K562 (cell line): Measurements from ENCODE around the gene GINS3. TPM values are rescaled to one million over a fixed set of nuclear protein-coding genes. Genes with fewer than 3 reads are reported as not detected.
A peak's percentile ranks its signal among the peaks of the same experiment; 100 is the strongest.

Source experiments
- ATF7 ChIP-seq: fragments of 450-650 bp; IDR thresholded peaks from 2 replicates; pipeline ENCODE4 v1.7.1; 2014; ENCODE audit warnings: mild to moderate bottlenecking, moderate library complexity
- CBX1 ChIP-seq: sonication (generic); IDR thresholded peaks from 2 replicates; pipeline ENCODE4 v1.6.1; 2016; ENCODE audit warnings: antibody characterized with exemption, low read depth, mild to moderate bottlenecking
- CHD1 ChIP-seq: fragments of 200-600 bp; sonication (generic); IDR thresholded peaks from one replicate; pipeline ENCODE4 v1.6.1; 2012; ENCODE audit warnings: mild to moderate bottlenecking, moderate library complexity, low read length, inconsistent platforms
- ETV1 ChIP-seq: fragments of 450-650 bp; conservative IDR thresholded peaks from 2 replicates; pipeline ENCODE4 v1.6.1; 2016; ENCODE audit warnings: missing genetic modification characterization, control low read depth, low read depth, missing compliant biosample characterization
- NEUROD1 ChIP-seq: fragments of 150-350 bp; IDR thresholded peaks from 2 replicates; pipeline ENCODE4 v1.6.1; 2014; ENCODE audit warnings: borderline replicate concordance, low read length, low read depth; ENCODE audit not compliant: partially characterized antibody
- NR2F6 ChIP-seq: fragments of 450-650 bp; formaldehyde crosslinking; IDR thresholded peaks from 2 replicates; pipeline ENCODE4 v1.4.0; 2020; ENCODE audit warnings: mild to moderate bottlenecking
- POLR2AphosphoS5 ChIP-seq: IDR thresholded peaks from 2 replicates; pipeline ENCODE4 v1.6.1; 2011; ENCODE audit warnings: mild to moderate bottlenecking, low read depth, low read length, moderate library complexity; ENCODE audit not compliant: control insufficient read depth, insufficient read depth
- WHSC1 ChIP-seq: IDR thresholded peaks from one replicate; pipeline ENCODE4 v1.6.1; 2012; ENCODE audit warnings: low read length, control low read depth, inconsistent platforms
- ZBTB11 ChIP-seq, 3 experiments: fragments of 200-800 bp in 1 of 3; fragments of 250-450 bp in 1 of 3; fragments of 450-650 bp in 1 of 3; sonication (Bioruptor Pico) in 1 of 3; sonication (Bioruptor generic) in 1 of 3; formaldehyde crosslinking in 1 of 3; IDR thresholded peaks; 2 replicates each; pipeline versions ENCODE4 v1.6.1 to v1.8.0; 2016 to 2022; ENCODE audit warnings: mild to moderate bottlenecking in 2 of 3, missing genetic modification characterization in 2 of 3, missing compliant biosample characterization in 1 of 3, moderate library complexity in 1 of 3
- ZBTB9 ChIP-seq: fragments of 450-650 bp; formaldehyde crosslinking; IDR thresholded peaks from 2 replicates; pipeline ENCODE4 v1.4.0; 2020; ENCODE audit warnings: mild to moderate bottlenecking, moderate library complexity
- ZNF217 ChIP-seq: sonication (generic); formaldehyde crosslinking; IDR thresholded peaks from 2 replicates; pipeline ENCODE4 v1.8.0; 2022; ENCODE audit warnings: mild to moderate bottlenecking, missing genetic modification reagents
- ZNF239 ChIP-seq: fragments of 250-450 bp; sonication (Bioruptor Pico); IDR thresholded peaks from 2 replicates; pipeline ENCODE4 v1.4.0; 2020; ENCODE audit warnings: mild to moderate bottlenecking
- ZNF311 ChIP-seq: fragments of 250-450 bp; sonication (Bioruptor Pico); IDR thresholded peaks from 2 replicates; pipeline ENCODE4 v1.4.0; 2020; ENCODE audit warnings: mild to moderate bottlenecking, moderate library complexity
- ZNF398 ChIP-seq: fragments of 250-450 bp; sonication (Bioruptor Pico); IDR thresholded peaks from 2 replicates; pipeline ENCODE4 v1.8.0; 2021; ENCODE audit warnings: moderate library complexity, mild to moderate bottlenecking, inconsistent platforms
- ZSCAN29 ChIP-seq: fragments of 450-650 bp; IDR thresholded peaks from 2 replicates; pipeline ENCODE4 v1.6.1; 2017
- polyA plus RNA-seq, 8 experiments: library from polyadenylated mRNA; depleted of rRNA in 4 of 8; stranded (reverse) in 5 of 8; unstranded in 3 of 8; fragments of >200 nt; fragmentation: Nextera tagmentation in 2 of 8; fragmentation: Illumina TruSeq in 1 of 8; extraction: Ambion mirVana in 2 of 8; extraction: Trizol in 1 of 8; gene quantifications; 2 replicates each; pipeline versions ENCODE4 v1.2.1 to v1.2.3, GENCODE V29; 2011 to 2014; ENCODE audit warnings: inconsistent platforms in 1 of 8, missing spikeins in 1 of 8
- total RNA-seq, 7 experiments: library from RNA; depleted of rRNA in 6 of 7; stranded (reverse); fragments of >200 nt in 6 of 7; fragmentation: Illumina TruSeq in 2 of 7; extraction: Trizol in 2 of 7; gene quantifications; 2 replicates each; pipeline versions ENCODE4 v1.2.1 to v1.2.3, GENCODE V29; 2011 to 2021; ENCODE audit warnings: low replicate concordance in 1 of 7
- TF ChIP-seq, protein P1 (sequence below): fragments of 450-650 bp; conservative IDR thresholded peaks from 2 replicates; pipeline ENCODE4 v1.6.1; 2016; ENCODE audit warnings: missing genetic modification characterization, low read depth, mild to moderate bottlenecking, missing compliant biosample characterization, moderate library complexity
- TF ChIP-seq, protein P2 (sequence below): fragments of 450-650 bp; formaldehyde crosslinking; IDR thresholded peaks from 2 replicates; pipeline ENCODE4 v1.4.0; 2022; ENCODE audit warnings: missing genetic modification characterization
- TF ChIP-seq, protein P3 (sequence below): fragments of 450-650 bp; IDR thresholded peaks from 2 replicates; pipeline ENCODE4 v1.6.1; 2016; ENCODE audit warnings: low read depth, mild to moderate bottlenecking, moderate library complexity

Gene GINS3
- total and polyA plus RNA-seq, 9 of the 15 experiments (the other 6 are each of a cell fraction or from before 2014, with no cell fraction given): 17.8 to 31.9 (median 25.4) TPM

- TF ChIP-seq CHD1: no peak
- no peak for TF ChIP-seq NR2F6 (CRISPR knock-in tag)
- TF ChIP-seq, protein P1, sequence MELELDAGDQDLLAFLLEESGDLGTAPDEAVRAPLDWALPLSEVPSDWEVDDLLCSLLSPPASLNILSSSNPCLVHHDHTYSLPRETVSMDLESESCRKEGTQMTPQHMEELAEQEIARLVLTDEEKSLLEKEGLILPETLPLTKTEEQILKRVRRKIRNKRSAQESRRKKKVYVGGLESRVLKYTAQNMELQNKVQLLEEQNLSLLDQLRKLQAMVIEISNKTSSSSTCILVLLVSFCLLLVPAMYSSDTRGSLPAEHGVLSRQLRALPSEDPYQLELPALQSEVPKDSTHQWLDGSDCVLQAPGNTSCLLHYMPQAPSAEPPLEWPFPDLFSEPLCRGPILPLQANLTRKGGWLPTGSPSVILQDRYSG: peak; percentile 97
- TF ChIP-seq CBX1: no peak
- TF ChIP-seq POLR2AphosphoS5: no peak
- TF ChIP-seq, protein P2, sequence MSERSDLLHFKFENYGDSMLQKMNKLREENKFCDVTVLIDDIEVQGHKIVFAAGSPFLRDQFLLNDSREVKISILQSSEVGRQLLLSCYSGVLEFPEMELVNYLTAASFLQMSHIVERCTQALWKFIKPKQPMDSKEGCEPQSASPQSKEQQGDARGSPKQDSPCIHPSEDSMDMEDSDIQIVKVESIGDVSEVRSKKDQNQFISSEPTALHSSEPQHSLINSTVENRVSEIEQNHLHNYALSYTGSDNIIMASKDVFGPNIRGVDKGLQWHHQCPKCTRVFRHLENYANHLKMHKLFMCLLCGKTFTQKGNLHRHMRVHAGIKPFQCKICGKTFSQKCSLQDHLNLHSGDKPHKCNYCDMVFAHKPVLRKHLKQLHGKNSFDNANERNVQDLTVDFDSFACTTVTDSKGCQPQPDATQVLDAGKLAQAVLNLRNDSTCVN (CRISPR knock-in tag): 0 out of 2 replicates have a peak, but pooled peaks have one; percentile 31
- peak; percentile 97 for TF ChIP-seq ZBTB9 (CRISPR knock-in tag)
- no peak for TF ChIP-seq WHSC1
- TF ChIP-seq, protein P3, sequence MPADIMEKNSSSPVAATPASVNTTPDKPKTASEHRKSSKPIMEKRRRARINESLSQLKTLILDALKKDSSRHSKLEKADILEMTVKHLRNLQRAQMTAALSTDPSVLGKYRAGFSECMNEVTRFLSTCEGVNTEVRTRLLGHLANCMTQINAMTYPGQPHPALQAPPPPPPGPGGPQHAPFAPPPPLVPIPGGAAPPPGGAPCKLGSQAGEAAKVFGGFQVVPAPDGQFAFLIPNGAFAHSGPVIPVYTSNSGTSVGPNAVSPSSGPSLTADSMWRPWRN: no peak
- no peak for TF ChIP-seq ZSCAN29
- TF ChIP-seq ZNF311 (CRISPR knock-in tag): peak; percentile 94
- no peak for TF ChIP-seq NEUROD1
- no peak for TF ChIP-seq ZNF398 (CRISPR knock-in tag)
- peak in 1 of 3 experiments; percentile 64; a peak in 1 of 6 replicates for TF ChIP-seq ZBTB11 (CRISPR knock-in tag; IDR thresholded peaks at IDR 0.05)
- TF ChIP-seq ETV1: peak; percentile 34; the same call in 1 of the 2 replicates
- TF ChIP-seq ZNF239: peak; percentile 62; the same call in 1 of the 2 replicates
- TF ChIP-seq ZNF217 (CRISPR knock-in tag): no peak
- no peak for TF ChIP-seq ATF7
These were observed 41.3 kb downstream of the GINS3 start (continued) for GRCh38 chr16:58433569-58433951.
